ENCODE data around the gene AGT. TPM values are rescaled to one million over a fixed set of nuclear protein-coding genes. Genes with fewer than 3 reads are reported as not detected.

Gene AGT
- total RNA-seq, 1 experiment from 2014 or later = not detected

DNA sequence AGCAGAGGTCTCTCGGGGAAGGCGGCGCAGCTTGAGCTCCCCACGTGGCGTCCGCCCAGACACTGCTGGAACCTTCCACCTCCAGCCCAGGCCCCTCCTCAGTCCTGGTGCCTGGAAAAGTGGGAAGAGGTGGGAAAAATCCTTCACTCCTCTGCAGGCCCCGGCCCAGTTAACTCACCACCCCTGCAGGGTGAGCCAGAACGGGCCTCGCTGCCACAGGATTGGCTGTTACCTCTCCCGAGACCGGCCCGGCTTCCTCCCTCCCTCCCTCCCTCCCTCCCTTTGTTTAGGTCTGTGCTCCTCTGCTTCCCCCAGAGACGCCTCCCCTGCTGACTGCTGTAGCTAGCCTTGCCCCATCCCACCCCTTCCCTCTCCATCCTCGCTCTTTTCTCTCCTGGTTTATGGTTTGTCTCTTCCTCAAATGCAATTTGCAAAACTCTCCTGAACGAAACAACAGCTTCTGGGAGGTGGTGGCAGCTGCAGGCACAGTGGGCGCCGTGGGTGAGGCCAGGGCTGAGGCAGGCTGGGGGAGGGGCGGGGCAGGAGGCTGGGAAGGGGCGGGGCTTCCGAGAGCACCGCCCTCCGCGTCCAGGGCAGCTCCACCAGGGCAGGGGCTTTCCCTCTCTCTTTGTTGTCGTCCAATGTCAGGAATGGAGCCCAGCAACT, 39.8 kb upstream of the AGT start:
- H3K4me1 ChIP-seq (ENCODE audit: low read length) = peaks cover 24% of the 10 kb centered on the region
- H4K20me1 ChIP-seq (ENCODE audit: insufficient read depth, low read depth, low read length) = no peaks in the 10 kb centered on the region
- H3K27ac ChIP-seq (ENCODE audit: low read length) = no peak overlapping the region
- peak overlapping the region; percentile 64 for H3K4me2 ChIP-seq (ENCODE audit: low read depth, low read length, poor library complexity, severe bottlenecking)
- H3K9ac ChIP-seq (ENCODE audit: low read length) = peak overlapping the region; percentile 47
- H3K27me3 ChIP-seq (ENCODE audit: low read length) = no peaks in the 10 kb centered on the region
- peak; percentile 74 for DNase-seq
- H3K36me3 ChIP-seq (ENCODE audit: insufficient read depth, low read length) = no peaks in the 10 kb centered on the region
- no peaks in the 10 kb centered on the region for H3K79me2 ChIP-seq (ENCODE audit: low read length)
- H3K4me3 ChIP-seq (ENCODE audit: low read length) = peak overlapping the region; percentile 44; the same call in 1 of the 2 replicates
- H3K9me2 ChIP-seq (replicated peaks; ENCODE audit: insufficient read depth, low read length) = no peaks in the 10 kb centered on the region
- peak overlapping the region; percentile 93; the same call in 1 of the 2 replicates for H2AFZ ChIP-seq (ENCODE audit: low read length)
- no peaks in the 10 kb centered on the region for H3K9me3 ChIP-seq (ENCODE audit: low read length)

DNA sequence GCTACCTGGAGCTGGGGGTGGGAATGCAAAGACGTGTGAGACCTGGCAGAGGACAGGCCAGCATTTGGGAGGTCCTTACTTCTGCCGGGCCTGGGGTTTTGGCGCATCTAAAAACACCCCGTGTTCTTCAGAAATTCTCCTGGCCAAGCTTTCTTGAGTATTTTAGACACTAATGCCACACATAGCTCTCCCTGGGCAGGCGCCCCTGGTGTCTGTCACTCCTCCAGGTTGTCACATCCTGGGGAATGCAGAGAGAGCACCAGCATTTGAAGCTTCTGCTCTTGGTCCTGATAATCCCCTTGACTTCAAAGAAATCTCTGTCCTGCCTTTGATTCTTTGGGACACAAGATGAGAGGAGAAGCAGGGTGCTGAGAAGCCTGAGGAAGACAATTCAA, 39.3 kb upstream of the AGT start:
- Histone ChIP-seq H3K9ac (ENCODE audit: low read length) (peak overlapping the region; percentile 47), H3K4me3 (ENCODE audit: low read length) (peak overlapping the region; percentile 44; the same call in 1 of the 2 replicates), H3K36me3 (ENCODE audit: insufficient read depth, low read length) (no peaks in the 10 kb centered on the region), H3K9me3 (ENCODE audit: low read length) (no peaks in the 10 kb centered on the region), H3K79me2 (ENCODE audit: low read length) (no peaks in the 10 kb centered on the region), H2AFZ (ENCODE audit: low read length) (peak overlapping the region; percentile 93; the same call in 1 of the 2 replicates), H3K27ac (ENCODE audit: low read length) (no peak overlapping the region), H3K9me2 (replicated peaks; ENCODE audit: insufficient read depth, low read length) (no peaks in the 10 kb centered on the region), H3K27me3 (ENCODE audit: low read length) (no peaks in the 10 kb centered on the region), H4K20me1 (ENCODE audit: insufficient read depth, low read depth, low read length) (no peaks in the 10 kb centered on the region), H3K4me2 (ENCODE audit: low read depth, low read length, poor library complexity, severe bottlenecking) (peak overlapping the region; percentile 64), H3K4me1 (ENCODE audit: low read length) (peaks cover 25% of the 10 kb centered on the region)
- peak; percentile 41 for DNase-seq

DNA sequence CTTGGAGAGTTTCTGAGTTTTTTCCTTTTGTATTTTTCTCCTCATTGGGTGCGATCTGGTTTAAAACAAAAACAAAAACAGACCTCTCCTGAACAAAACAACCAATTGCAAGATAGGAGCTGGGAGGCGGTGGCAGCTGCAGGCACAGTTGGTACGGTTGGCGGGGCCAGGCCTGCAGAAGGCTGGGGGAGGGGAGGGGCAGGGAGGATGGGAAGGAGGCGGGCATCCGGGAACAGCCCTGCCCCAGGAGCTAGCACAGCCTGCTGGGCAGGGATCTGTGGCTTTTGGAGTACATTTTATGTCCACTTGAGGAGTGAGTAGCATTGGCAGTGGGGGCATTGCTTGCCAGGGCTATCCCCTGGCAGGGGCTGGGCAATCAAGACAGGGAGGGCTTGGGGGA, 38.5 kb upstream of the AGT start:
- Histone ChIP-seq H3K9me2 (replicated peaks; ENCODE audit: insufficient read depth, low read length) (no peaks in the 10 kb centered on the region), H3K79me2 (ENCODE audit: low read length) (no peaks in the 10 kb centered on the region), H3K4me1 (ENCODE audit: low read length) (peaks cover 25% of the 10 kb centered on the region), H3K27me3 (ENCODE audit: low read length) (no peaks in the 10 kb centered on the region), H4K20me1 (ENCODE audit: insufficient read depth, low read depth, low read length) (no peaks in the 10 kb centered on the region), H2AFZ (ENCODE audit: low read length) (no peak overlapping the region), H3K9me3 (ENCODE audit: low read length) (no peaks in the 10 kb centered on the region), H3K9ac (ENCODE audit: low read length) (no peak overlapping the region), H3K4me3 (ENCODE audit: low read length) (no peak overlapping the region), H3K4me2 (ENCODE audit: low read depth, low read length, poor library complexity, severe bottlenecking) (no peak overlapping the region), H3K36me3 (ENCODE audit: insufficient read depth, low read length) (no peaks in the 10 kb centered on the region), H3K27ac (ENCODE audit: low read length) (no peak overlapping the region)
- no peak for DNase-seq

DNA sequence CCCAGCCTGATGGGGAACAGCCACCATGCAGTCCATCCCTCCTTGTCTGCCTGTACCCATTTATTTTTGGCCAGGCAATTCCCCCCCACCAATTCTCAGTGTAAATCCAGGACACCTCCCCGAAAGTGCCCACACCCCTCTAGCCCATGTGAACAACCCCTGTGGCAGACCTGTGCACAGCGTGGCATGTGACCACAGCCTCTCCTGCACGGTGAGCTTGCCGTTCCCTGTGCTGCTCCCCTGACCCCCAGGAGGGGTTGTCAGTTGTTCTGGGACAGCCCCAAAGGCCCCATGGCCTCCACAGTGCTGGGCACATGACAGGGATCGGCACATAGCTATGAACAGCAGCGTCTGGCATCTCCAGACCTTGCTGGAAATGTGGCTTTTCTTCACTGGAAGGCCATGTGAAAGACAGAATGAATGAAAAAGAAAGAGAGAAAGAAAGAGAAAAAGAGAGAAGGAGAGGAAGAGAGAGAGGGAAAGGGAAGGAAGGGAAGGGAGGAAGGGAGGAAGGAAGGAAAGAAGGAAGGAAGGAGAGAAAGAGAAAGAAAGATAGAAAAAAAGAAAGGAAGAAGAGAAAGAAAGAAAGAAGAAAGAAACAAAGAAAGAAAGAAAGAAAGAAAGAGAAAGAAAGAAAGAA, 37.2 kb upstream of the AGT start:
- Histone ChIP-seq H3K36me3 (ENCODE audit: insufficient read depth, low read length) (no peaks in the 10 kb centered on the region), H3K9me3 (ENCODE audit: low read length) (no peaks in the 10 kb centered on the region)
- DNase-seq = no peak

DNA sequence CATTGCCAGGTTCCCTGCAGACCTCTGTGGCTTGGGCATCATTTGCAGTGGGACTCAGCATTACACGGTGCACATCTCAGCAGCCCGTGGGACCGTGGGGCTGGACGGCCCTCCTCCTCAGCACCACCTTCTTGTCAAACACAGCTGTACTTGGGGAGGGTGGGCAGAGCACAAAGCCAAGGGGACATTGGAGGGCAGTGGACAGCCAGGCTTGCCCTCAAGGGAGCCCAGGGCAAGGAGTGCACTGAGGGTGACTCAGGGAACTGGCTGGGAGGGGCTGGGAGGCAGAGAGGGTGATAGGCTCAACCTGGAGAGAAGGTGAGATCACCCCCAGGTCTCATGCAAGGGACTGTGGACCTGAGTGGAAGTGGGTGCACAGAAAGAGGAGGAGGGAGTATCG, 36.7 kb upstream of the AGT start:
- Histone ChIP-seq H4K20me1 (ENCODE audit: insufficient read depth, low read depth, low read length) (no peaks in the 10 kb centered on the region), H3K9me2 (replicated peaks; ENCODE audit: insufficient read depth, low read length) (no peaks in the 10 kb centered on the region), H3K4me2 (ENCODE audit: low read depth, low read length, poor library complexity, severe bottlenecking) (no peak overlapping the region), H3K9ac (ENCODE audit: low read length) (no peak overlapping the region), H3K4me3 (ENCODE audit: low read length) (no peak overlapping the region), H3K27ac (ENCODE audit: low read length) (no peak overlapping the region), H3K36me3 (ENCODE audit: insufficient read depth, low read length) (no peaks in the 10 kb centered on the region), H2AFZ (ENCODE audit: low read length) (no peak overlapping the region), H3K4me1 (ENCODE audit: low read length) (peaks cover 25% of the 10 kb centered on the region), H3K79me2 (ENCODE audit: low read length) (no peaks in the 10 kb centered on the region), H3K27me3 (ENCODE audit: low read length) (no peaks in the 10 kb centered on the region), H3K9me3 (ENCODE audit: low read length) (no peaks in the 10 kb centered on the region)
- no peak for DNase-seq

More for the DNA sequence above, 37.2 kb upstream of the AGT start:
- no peaks in the 10 kb centered on the region for H3K27me3 ChIP-seq (ENCODE audit: low read length)
- H2AFZ ChIP-seq (ENCODE audit: low read length) = no peak overlapping the region
- no peaks in the 10 kb centered on the region for H3K9me2 ChIP-seq (replicated peaks; ENCODE audit: insufficient read depth, low read length)
- no peak overlapping the region for H3K4me2 ChIP-seq (ENCODE audit: low read depth, low read length, poor library complexity, severe bottlenecking)
- no peak overlapping the region for H3K4me3 ChIP-seq (ENCODE audit: low read length)
- no peak overlapping the region for H3K9ac ChIP-seq (ENCODE audit: low read length)
- H3K27ac ChIP-seq (ENCODE audit: low read length) = no peak overlapping the region
- H3K4me1 ChIP-seq (ENCODE audit: low read length) = peaks cover 25% of the 10 kb centered on the region
- H3K79me2 ChIP-seq (ENCODE audit: low read length) = no peaks in the 10 kb centered on the region
- H4K20me1 ChIP-seq (ENCODE audit: insufficient read depth, low read depth, low read length) = no peaks in the 10 kb centered on the region

DNA sequence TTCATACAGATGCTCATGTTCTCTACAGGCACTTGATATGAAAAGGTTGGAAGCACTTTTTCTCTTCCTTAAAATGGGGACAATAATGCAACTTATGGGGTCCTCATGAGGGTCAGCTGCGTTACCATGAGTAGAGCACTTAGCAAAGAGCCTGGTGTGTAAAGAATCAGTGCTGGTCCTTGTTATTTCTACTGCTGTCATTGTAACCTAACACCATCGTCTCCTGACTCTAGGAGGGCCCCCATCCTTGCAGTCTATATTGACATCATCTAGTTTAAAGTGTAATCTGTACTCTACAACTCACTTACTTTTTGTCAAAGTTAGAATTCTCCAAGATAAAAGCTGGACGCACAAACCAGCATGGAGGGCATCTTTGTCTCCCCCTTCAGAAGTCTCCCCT, 35.7 kb upstream of the AGT start:
- no peaks in the 10 kb centered on the region for H3K36me3 ChIP-seq (ENCODE audit: insufficient read depth, low read length)
- H3K27ac ChIP-seq (ENCODE audit: low read length) = no peak overlapping the region
- no peaks in the 10 kb centered on the region for H3K9me2 ChIP-seq (replicated peaks; ENCODE audit: insufficient read depth, low read length)
- H3K4me1 ChIP-seq (ENCODE audit: low read length) = peaks cover 25% of the 10 kb centered on the region
- H4K20me1 ChIP-seq (ENCODE audit: insufficient read depth, low read depth, low read length) = no peaks in the 10 kb centered on the region
- no peaks in the 10 kb centered on the region for H3K9me3 ChIP-seq (ENCODE audit: low read length)
- peak overlapping the region; percentile 34; the same call in 1 of the 2 replicates for H3K4me3 ChIP-seq (ENCODE audit: low read length)
- H3K27me3 ChIP-seq (ENCODE audit: low read length) = no peaks in the 10 kb centered on the region
- H3K4me2 ChIP-seq (ENCODE audit: low read depth, low read length, poor library complexity, severe bottlenecking) = peak overlapping the region; percentile 40
- H3K79me2 ChIP-seq (ENCODE audit: low read length) = no peaks in the 10 kb centered on the region
- no peak overlapping the region for H3K9ac ChIP-seq (ENCODE audit: low read length)
- DNase-seq = no peak
- H2AFZ ChIP-seq (ENCODE audit: low read length) = no peak overlapping the region; the same call in 1 of the 2 replicates

DNA sequence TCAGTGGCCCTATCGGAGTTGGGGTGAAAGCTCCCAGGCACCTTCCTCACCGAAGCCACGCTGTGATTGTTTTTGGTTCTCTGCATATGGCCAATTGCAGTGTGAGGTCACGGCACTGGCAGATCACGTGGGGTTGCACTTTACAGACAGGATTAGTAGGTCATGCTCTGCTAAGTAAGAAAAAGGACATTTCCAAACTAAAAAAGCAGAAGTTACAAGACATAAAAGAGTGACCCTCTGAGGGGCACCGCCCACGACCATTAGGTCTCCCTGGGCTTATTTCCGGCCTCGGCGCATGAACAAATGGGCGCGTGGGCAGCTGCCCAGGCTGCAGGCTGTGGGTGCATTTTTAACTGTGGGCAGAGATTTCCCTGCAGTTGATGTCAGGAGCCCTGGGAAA, 35.2 kb upstream of the AGT start:
- H3K4me3 ChIP-seq (ENCODE audit: low read length) = peak overlapping the region; percentile 34; the same call in 1 of the 2 replicates
- DNase-seq = peak; percentile 43
- H3K27me3 ChIP-seq (ENCODE audit: low read length) = no peaks in the 10 kb centered on the region
- no peak overlapping the region for H3K9ac ChIP-seq (ENCODE audit: low read length)
- H4K20me1 ChIP-seq (ENCODE audit: insufficient read depth, low read depth, low read length) = no peaks in the 10 kb centered on the region
- no peaks in the 10 kb centered on the region for H3K9me2 ChIP-seq (replicated peaks; ENCODE audit: insufficient read depth, low read length)
- H3K36me3 ChIP-seq (ENCODE audit: insufficient read depth, low read length) = no peaks in the 10 kb centered on the region
- no peak overlapping the region; the same call in 1 of the 2 replicates for H2AFZ ChIP-seq (ENCODE audit: low read length)
- H3K27ac ChIP-seq (ENCODE audit: low read length) = no peak overlapping the region
- no peaks in the 10 kb centered on the region for H3K9me3 ChIP-seq (ENCODE audit: low read length)
- H3K79me2 ChIP-seq (ENCODE audit: low read length) = no peaks in the 10 kb centered on the region
- peaks cover 25% of the 10 kb centered on the region for H3K4me1 ChIP-seq (ENCODE audit: low read length)
- H3K4me2 ChIP-seq (ENCODE audit: low read depth, low read length, poor library complexity, severe bottlenecking) = peak overlapping the region; percentile 40

DNA sequence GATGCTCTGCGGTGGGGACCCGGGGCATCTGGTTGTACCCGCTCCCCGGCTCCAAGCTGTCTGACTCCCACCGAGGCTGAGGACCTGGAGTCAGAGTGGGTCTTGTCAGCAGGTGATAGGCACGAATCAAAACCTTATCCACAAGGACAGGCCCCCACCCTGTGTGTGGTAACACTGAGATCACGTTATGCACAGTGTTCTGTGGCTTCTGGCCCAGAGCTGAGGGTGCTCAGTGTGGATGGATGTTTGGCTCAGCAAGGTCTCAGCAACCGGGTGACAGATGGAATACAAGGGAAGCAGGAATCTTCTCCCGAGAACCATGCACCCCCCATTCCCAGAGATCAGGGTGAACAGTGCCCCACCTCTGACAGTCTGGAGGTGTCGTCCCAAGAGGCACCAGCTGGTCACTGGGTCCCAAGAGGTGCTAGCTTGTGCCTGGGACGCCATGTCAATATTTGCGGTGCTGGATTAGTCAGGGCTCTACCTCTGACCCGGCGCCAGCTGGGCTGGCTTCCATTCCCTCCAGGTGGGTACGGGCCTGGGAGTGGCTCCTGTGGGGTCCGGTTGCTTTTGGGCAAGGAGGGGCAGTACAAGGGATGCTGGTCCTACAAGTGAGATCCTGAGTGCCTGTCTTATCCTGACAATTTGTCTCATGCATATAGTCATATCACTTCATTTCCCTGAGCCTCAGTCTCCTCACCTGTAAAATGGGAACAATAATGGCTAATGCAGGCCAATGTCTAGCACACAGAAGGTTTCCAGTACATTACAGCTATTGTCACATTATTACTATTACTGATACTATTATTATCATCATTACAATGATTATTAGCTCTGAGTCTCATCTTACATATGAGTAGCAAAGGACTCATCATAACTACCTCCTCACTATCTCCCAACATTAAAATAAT, 34.2 kb upstream of the AGT start:
- Histone ChIP-seq H3K9me2 (replicated peaks; ENCODE audit: insufficient read depth, low read length) (no peaks in the 10 kb centered on the region), H3K9ac (ENCODE audit: low read length) (no peak overlapping the region), H3K79me2 (ENCODE audit: low read length) (no peaks in the 10 kb centered on the region), H3K9me3 (ENCODE audit: low read length) (no peaks in the 10 kb centered on the region), H3K27me3 (ENCODE audit: low read length) (no peaks in the 10 kb centered on the region), H3K4me2 (ENCODE audit: low read depth, low read length, poor library complexity, severe bottlenecking) (no peak overlapping the region), H3K36me3 (ENCODE audit: insufficient read depth, low read length) (no peaks in the 10 kb centered on the region), H3K27ac (ENCODE audit: low read length) (no peak overlapping the region), H3K4me3 (ENCODE audit: low read length) (no peak overlapping the region), H4K20me1 (ENCODE audit: insufficient read depth, low read depth, low read length) (no peaks in the 10 kb centered on the region), H2AFZ (ENCODE audit: low read length) (no peak overlapping the region), H3K4me1 (ENCODE audit: low read length) (peaks cover 18% of the 10 kb centered on the region)
- no peak for DNase-seq
